H1 (cell line): ENCODE measurements around the gene ZNF225.

Experiments used
- TCF12 ChIP-seq: IDR thresholded peaks from 2 replicates; pipeline ENCODE4 v1.6.1; 2011; ENCODE audit warnings: low read depth, mild to moderate bottlenecking, low read length
- TF ChIP-seq, protein P1 (sequence below), 3 experiments: IDR thresholded peaks; 1 replicate in 2 of 3; 2 replicates in 1 of 3; pipeline versions ENCODE4 v1.5.1 to v1.6.1; 2011; ENCODE audit warnings: low read length in 3 of 3, mild to moderate bottlenecking in 3 of 3, inconsistent platforms in 2 of 3, low read depth in 1 of 3, moderate library complexity in 1 of 3; ENCODE audit not compliant: insufficient read depth in 1 of 3; ENCODE audit errors: control extremely low read depth in 1 of 3

- no peak for TF ChIP-seq TCF12
- TF ChIP-seq, protein P1, sequence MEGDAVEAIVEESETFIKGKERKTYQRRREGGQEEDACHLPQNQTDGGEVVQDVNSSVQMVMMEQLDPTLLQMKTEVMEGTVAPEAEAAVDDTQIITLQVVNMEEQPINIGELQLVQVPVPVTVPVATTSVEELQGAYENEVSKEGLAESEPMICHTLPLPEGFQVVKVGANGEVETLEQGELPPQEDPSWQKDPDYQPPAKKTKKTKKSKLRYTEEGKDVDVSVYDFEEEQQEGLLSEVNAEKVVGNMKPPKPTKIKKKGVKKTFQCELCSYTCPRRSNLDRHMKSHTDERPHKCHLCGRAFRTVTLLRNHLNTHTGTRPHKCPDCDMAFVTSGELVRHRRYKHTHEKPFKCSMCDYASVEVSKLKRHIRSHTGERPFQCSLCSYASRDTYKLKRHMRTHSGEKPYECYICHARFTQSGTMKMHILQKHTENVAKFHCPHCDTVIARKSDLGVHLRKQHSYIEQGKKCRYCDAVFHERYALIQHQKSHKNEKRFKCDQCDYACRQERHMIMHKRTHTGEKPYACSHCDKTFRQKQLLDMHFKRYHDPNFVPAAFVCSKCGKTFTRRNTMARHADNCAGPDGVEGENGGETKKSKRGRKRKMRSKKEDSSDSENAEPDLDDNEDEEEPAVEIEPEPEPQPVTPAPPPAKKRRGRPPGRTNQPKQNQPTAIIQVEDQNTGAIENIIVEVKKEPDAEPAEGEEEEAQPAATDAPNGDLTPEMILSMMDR (IDR thresholded peaks at IDR 0.05; ENCODE audit: control extremely low read depth in 1 of 3, insufficient read depth in 1 of 3, low read depth in 1 of 3, low read length in 3 of 3): no peak
Observed at GRCh38 chr19:44107751-44108150, 5.4 kb upstream of the ZNF225 start.
